Calu3 (cell line): Measurements from ENCODE around the gene MTR. TPM values are rescaled to one million over a fixed set of nuclear protein-coding genes. Genes with fewer than 3 reads are reported as not detected.
"Not testable (repeated sequence)": the region's sequence is repeated elsewhere in the genome, so short reads cannot be mapped to it uniquely, and the experiment has no call there.

ENCODE experiments used
- BruUV-seq: library from RNA; stranded (reverse); fragments of 400-500 nt; replicated peaks from 2 replicates; lab custom pipeline; 2021; lab: Mats Ljungman, UMichigan
- CTCF ChIA-PET: fragments of 300-600 bp; sonication (Branson Sonifier 250); formaldehyde crosslinking; loops from one replicate; lab custom pipeline; 2022; ENCODE audit warnings: antibody characterized with exemption; lab: Charles Lee
- DNase-seq: peaks from one replicate; pipeline ENCODE4 v3.0.0; 2022
- H3K27ac Mint-ChIP-seq: one replicate; pipeline ENCODE4 v1.8.0; 2022; ENCODE audit warnings: mixed read lengths; ENCODE audit not compliant: unreplicated experiment
- H3K27me3 Mint-ChIP-seq: one replicate; pipeline ENCODE4 v1.8.0; 2022; ENCODE audit warnings: mixed read lengths; ENCODE audit not compliant: unreplicated experiment
- H3K36me3 Mint-ChIP-seq: one replicate; pipeline ENCODE4 v1.8.0; 2022; ENCODE audit warnings: mild to moderate bottlenecking, moderate library complexity, mixed read lengths; ENCODE audit not compliant: insufficient read depth, unreplicated experiment
- H3K4me1 Mint-ChIP-seq: one replicate; pipeline ENCODE4 v1.8.0; 2022; ENCODE audit warnings: mild to moderate bottlenecking, low read depth, mixed read lengths; ENCODE audit not compliant: unreplicated experiment
- H3K4me3 Mint-ChIP-seq: one replicate; pipeline ENCODE4 v1.8.0; 2022; ENCODE audit warnings: mild to moderate bottlenecking, low read depth, moderate library complexity, mixed read lengths; ENCODE audit not compliant: unreplicated experiment
- H3K9me3 Mint-ChIP-seq: one replicate; pipeline ENCODE4 v1.8.0; 2022; ENCODE audit warnings: low read depth, mixed read lengths; ENCODE audit not compliant: unreplicated experiment
- intact Hi-C: fragments of 100-400 bp; cut with micrococcal nuclease; formaldehyde crosslinking; loops from one replicate; pipeline ENCODE4 v1.10.0; 2022; ENCODE audit not compliant: unreplicated experiment
- total RNA-seq: library from RNA; stranded (reverse); gene quantifications from 2 replicates; pipeline ENCODE4 v1.2.3, GENCODE V29; 2022
- TF ChIP-seq, protein P1 (sequence below): fragments of 200-600 bp; IDR thresholded peaks from one replicate; pipeline ENCODE4 v1.8.0; 2022; ENCODE audit warnings: antibody characterized with exemption; ENCODE audit not compliant: unreplicated experiment

Gene MTR
- total RNA-seq, 1 experiment from 2014 or later: 37.0 TPM

DNA sequence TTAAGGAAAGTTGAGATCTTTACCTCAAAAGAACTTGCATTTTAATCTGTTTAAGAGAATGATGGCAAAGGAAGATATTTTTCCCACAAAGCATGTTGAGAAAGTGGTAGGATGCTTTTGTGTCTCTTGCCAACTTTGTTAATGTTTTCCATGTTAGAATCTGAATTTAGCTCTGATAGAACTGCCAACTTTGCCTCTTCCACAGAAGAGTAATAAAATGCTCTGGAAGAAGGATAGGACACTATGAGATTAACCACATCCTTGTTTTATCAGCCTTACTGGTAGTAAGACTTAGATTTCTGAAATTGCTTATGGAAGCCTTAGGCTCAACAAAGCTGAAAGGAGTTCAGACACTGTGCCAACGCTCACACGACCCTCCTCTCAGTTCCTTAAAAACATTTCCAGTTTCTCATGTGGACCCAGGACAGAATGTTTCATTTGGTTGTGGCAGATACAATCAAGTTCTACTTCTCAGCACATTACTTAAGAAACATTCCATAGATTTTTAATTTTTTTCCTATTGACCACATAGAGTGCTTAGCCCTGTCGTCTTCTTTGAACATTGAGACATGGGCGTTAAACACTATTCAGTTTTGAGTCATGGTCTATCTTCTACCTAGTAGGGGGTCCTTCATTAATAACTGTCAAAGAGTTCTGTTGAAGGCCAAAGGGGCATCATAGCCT, 59.0 kb downstream of the MTR start:
- DNase-seq: no peak
- no peak overlapping the region for H3K4me3 Mint-ChIP-seq
- H3K36me3 Mint-ChIP-seq: peaks cover 10% of the 10 kb centered on the region
- TF ChIP-seq, protein P1, sequence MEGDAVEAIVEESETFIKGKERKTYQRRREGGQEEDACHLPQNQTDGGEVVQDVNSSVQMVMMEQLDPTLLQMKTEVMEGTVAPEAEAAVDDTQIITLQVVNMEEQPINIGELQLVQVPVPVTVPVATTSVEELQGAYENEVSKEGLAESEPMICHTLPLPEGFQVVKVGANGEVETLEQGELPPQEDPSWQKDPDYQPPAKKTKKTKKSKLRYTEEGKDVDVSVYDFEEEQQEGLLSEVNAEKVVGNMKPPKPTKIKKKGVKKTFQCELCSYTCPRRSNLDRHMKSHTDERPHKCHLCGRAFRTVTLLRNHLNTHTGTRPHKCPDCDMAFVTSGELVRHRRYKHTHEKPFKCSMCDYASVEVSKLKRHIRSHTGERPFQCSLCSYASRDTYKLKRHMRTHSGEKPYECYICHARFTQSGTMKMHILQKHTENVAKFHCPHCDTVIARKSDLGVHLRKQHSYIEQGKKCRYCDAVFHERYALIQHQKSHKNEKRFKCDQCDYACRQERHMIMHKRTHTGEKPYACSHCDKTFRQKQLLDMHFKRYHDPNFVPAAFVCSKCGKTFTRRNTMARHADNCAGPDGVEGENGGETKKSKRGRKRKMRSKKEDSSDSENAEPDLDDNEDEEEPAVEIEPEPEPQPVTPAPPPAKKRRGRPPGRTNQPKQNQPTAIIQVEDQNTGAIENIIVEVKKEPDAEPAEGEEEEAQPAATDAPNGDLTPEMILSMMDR: no peak
- no peaks in the 10 kb centered on the region for H3K4me1 Mint-ChIP-seq
- no peaks in the 10 kb centered on the region for H3K27me3 Mint-ChIP-seq
- intact Hi-C loops: no loop called here
- CTCF ChIA-PET: no interaction called here
- no peak overlapping the region for H3K27ac Mint-ChIP-seq
- BruUV-seq: no TSS peak
- H3K9me3 Mint-ChIP-seq: no peaks in the 10 kb centered on the region

DNA sequence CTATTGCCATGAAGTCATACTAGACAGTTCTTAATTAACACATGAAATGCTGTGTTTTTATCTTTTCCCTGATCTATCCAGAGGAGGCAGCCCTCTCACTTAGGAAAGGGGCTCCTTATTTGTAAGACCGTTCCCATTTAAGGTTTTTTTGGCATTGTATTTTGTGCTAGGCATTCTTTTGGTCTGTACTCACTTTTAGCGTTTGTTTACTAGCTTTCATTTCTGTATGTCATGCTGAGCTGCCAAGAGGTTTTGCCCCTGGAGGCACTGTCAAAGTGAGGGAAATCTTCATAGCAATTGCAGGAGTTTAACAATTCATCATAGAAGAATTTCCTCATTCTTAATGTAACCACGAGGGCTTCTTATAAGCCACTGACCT, 59.5 kb downstream of the MTR start:
- no TSS peak for BruUV-seq
- H3K27me3 Mint-ChIP-seq: no peaks in the 10 kb centered on the region
- intact Hi-C loops: no loop called here
- no peaks in the 10 kb centered on the region for H3K9me3 Mint-ChIP-seq
- no peak overlapping the region for H3K4me3 Mint-ChIP-seq
- no peak overlapping the region for H3K27ac Mint-ChIP-seq
- no peak for DNase-seq
- CTCF ChIA-PET: no interaction called here
- TF ChIP-seq, protein P1: no peak
- H3K36me3 Mint-ChIP-seq: peaks cover 5% of the 10 kb centered on the region
- no peaks in the 10 kb centered on the region for H3K4me1 Mint-ChIP-seq

DNA sequence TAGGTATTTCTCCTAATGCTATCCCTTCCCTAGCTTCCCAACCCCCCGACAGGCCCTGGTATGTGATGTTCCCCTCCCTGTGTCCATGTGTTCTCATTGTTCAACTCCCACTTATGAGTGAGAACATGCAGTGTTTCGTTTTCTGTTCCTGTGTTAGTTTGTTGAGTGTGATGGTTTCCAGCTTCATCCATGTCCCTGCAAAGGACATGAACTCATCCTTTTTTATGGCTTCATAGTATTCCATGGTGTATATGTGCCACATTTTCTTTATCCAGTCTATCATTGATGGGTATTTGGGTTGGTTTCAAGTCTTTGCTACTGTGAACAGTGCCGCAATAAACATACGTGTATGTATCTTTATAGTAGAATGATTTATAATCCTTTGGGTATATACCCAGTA, 61.6 kb downstream of the MTR start:
- BruUV-seq, H3K36me3 Mint-ChIP-seq, H3K9me3 Mint-ChIP-seq, H3K27me3 Mint-ChIP-seq, H3K27ac Mint-ChIP-seq, H3K4me3 Mint-ChIP-seq, DNase-seq, intact Hi-C loops, H3K4me1 Mint-ChIP-seq, CTCF ChIA-PET: not testable (repeated sequence)

DNA sequence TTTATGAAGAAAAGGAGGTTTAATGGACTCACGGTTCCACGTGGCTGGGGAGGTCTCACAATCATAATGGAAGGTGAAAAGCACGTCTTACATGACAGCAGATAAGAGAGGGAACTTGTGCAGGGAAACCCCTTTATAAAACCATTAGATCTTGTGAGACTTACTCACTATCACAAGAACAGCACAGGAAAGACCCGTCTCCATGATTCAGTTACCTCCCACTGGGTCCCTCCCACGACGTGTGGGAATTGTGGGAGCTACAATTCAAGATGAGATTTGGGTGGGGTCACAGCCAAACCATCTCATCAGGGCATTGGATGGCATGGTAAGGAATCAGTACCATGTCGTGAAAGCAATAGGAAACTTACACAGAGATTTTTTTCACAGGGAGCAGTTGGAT, 63.1 kb downstream of the MTR start:
- intact Hi-C loops: no loop called here
- Mint-ChIP-seq H3K27me3 (no peaks in the 10 kb centered on the region), H3K36me3 (peaks cover 7% of the 10 kb centered on the region), H3K9me3 (no peaks in the 10 kb centered on the region), H3K27ac (no peak overlapping the region), H3K4me1 (no peaks in the 10 kb centered on the region), H3K4me3 (no peak overlapping the region)
- TF ChIP-seq, protein P1: no peak
- BruUV-seq: no TSS peak
- CTCF ChIA-PET: interaction anchor here (0.6 kb wide), 1 partner anchor 170 kb away, joined by 3 read pairs; no protein-coding TSS in a partner anchor
- no peak for DNase-seq

DNA sequence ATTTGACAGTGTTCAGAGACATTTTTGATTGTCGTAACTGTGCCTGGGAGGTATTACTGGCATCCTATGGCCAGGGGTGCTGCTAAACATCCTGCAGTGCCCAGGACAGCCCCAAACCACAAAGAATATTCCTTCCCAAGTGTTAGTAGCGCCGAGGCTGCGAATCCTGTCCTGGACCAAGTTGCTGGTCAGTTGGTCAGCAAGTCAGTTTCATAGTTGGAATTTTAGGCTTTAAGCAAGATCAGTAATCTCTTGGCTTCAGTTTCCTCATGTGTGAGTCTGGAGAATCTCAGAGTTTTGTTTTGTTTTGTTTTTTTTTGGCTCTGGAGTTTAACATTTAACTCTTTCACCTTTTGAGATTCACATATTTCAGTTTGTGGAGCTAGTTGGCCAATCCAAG, 65.0 kb downstream of the MTR start:
- TF ChIP-seq, protein P1: no peak
- H3K36me3 Mint-ChIP-seq: peaks cover 12% of the 10 kb centered on the region
- no peak overlapping the region for H3K4me3 Mint-ChIP-seq
- intact Hi-C loops: no loop called here
- no peaks in the 10 kb centered on the region for H3K27me3 Mint-ChIP-seq
- H3K27ac Mint-ChIP-seq: no peak overlapping the region
- CTCF ChIA-PET: no interaction called here
- H3K4me1 Mint-ChIP-seq: no peaks in the 10 kb centered on the region
- no peak for DNase-seq
- H3K9me3 Mint-ChIP-seq: no peaks in the 10 kb centered on the region
- BruUV-seq: no TSS peak
